ENCODE measurements around the gene CARD19.
"Not testable (repeated sequence)": the region's sequence is repeated elsewhere in the genome, so short reads cannot be mapped to it uniquely, and the experiment has no call there.

Gene CARD19

GRCh38 chr9:93114984-93115335 is 18.9 kb downstream of the CARD19 start:
- no peak for TF ChIP-seq CTCF (IDR thresholded peaks at IDR 0.05; ENCODE audit: low read depth, low read length)
- no peak for DNase-seq (ENCODE audit: low read depth, low spot score)
- in situ Hi-C loops (cut with HindIII; ENCODE audit: low sequenced_read_pairs), result no loop called here
- H3K4me3 ChIP-seq (ENCODE audit: low read depth, low read length), result no peak overlapping the region

- no peak for DNase-seq (ENCODE audit: low read depth, low spot score)
- no peak overlapping the region for H3K4me3 ChIP-seq (ENCODE audit: low read depth, low read length)
- TF ChIP-seq CTCF (IDR thresholded peaks at IDR 0.05; ENCODE audit: low read depth, low read length), result no peak
- in situ Hi-C loops (cut with HindIII; ENCODE audit: low sequenced_read_pairs), result no loop called here
Measured at GRCh38 chr9:93115486-93116071, 19.6 kb downstream of the CARD19 start.

- no peak for TF ChIP-seq CTCF (IDR thresholded peaks at IDR 0.05; ENCODE audit: low read depth, low read length)
- no peak overlapping the region for H3K4me3 ChIP-seq (ENCODE audit: low read depth, low read length)
- DNase-seq (ENCODE audit: low read depth, low spot score), result no peak
- in situ Hi-C loops (cut with HindIII; ENCODE audit: low sequenced_read_pairs), result no loop called here
Measured at GRCh38 chr9:93116072-93116961, 20.3 kb downstream of the CARD19 start.

- in situ Hi-C loops (cut with HindIII; ENCODE audit: low sequenced_read_pairs), result not testable (repeated sequence)
Measured at GRCh38 chr9:93117521-93117920, 21.5 kb downstream of the CARD19 start.

GRCh38 chr9:93117924-93118862 is 22.2 kb downstream of the CARD19 start:
- in situ Hi-C loops (cut with HindIII; ENCODE audit: low sequenced_read_pairs), result no loop called here
- DNase-seq (ENCODE audit: low read depth, low spot score), result no peak
- TF ChIP-seq CTCF (IDR thresholded peaks at IDR 0.05; ENCODE audit: low read depth, low read length), result no peak
- no peak overlapping the region for H3K4me3 ChIP-seq (ENCODE audit: low read depth, low read length)

More at GRCh38 chr9:93117521-93117920, 21.5 kb downstream of the CARD19 start:
- not testable (repeated sequence) for H3K4me3 ChIP-seq (ENCODE audit: low read depth, low read length); DNase-seq (ENCODE audit: low read depth, low spot score)

- in situ Hi-C loops (cut with HindIII; ENCODE audit: low sequenced_read_pairs), result no loop called here
- no peak overlapping the region for H3K4me3 ChIP-seq (ENCODE audit: low read depth, low read length)
- TF ChIP-seq CTCF (IDR thresholded peaks at IDR 0.05; ENCODE audit: low read depth, low read length), result no peak
- no peak for DNase-seq (ENCODE audit: low read depth, low spot score)
Measured at GRCh38 chr9:93118863-93119702, 23.1 kb downstream of the CARD19 start.

All from astrocyte of the spinal cord (primary cell).